Measurements from ENCODE around the gene FBXO34.
"Not testable (repeated sequence)": the region's sequence is repeated elsewhere in the genome, so short reads cannot be mapped to it uniquely, and the experiment has no call there.

FBXO34 gene

DNA sequence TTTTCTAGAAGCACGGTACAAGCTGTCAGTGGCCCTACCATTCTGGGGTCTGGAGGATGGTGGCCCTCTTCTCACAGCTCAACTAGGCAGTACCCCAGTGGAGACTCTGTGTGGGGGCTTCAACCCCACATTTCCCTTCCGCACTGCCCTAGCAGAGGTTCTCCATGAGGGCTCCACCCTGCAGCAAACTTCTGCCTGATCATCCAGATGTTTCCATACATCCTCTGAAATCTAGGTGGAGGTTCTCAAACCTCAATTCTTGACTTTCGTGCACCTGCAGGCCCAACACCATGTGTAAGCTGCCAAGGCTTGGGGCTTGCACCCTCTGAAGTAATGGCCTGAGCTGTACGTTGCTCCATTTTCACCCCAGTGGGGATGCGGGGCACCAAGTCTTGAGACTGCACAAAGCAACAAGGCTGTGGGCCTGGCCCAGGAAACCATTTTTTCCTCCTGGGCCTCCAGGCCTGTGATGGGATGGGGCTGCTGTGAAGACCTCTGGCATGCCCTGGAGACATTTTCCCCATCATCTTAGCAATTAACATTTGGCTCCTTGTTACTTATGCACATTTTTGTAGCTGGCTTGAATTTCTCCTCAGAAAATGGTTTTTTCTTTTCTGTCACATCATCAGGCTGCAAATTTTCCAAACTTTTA lies 41.3 kb downstream of the FBXO34 start:
- DNase-seq (ENCODE audit: low read depth in 3 of 3), result not testable (repeated sequence)

DNA sequence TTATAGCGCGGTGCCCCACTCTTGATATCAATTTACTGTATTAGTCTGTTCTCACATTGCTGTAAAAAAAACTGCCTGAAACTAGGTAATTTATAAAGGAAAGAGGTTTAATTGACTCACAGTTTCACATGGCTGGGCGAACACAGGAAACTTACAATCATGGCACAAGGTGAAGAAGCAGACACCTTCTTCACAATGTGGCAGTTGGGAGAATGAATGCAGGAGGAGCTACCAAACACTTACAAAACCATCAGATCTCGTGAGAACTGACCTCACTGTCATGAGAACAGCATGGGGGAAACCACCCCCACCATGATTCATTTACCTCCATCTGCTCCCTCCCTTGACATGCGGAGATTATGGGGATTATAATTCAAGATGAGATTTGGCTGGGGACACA lies 42.3 kb downstream of the FBXO34 start:
- no peak for DNase-seq (ENCODE audit: low read depth in 3 of 3)

DNA sequence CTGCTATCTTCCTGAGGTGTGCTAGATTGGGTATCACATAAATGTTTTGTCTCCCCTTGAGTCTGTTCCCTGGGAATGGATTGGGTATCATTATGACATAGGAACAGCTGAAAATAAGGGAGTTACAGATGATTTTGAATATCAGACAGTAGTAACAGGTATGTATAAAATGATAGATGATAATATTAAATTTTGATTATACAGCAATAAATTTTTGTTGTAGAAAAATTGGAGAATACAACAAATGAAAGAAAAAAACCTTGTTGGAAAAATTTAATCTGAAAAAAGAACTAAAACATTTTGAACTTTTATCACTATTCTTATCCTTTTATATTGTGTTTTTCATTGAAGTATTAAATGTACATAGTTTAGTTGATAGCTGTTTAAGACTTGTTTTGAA lies 43.2 kb downstream of the FBXO34 start:
- DNase-seq (ENCODE audit: low read depth in 3 of 3), result no peak

DNA sequence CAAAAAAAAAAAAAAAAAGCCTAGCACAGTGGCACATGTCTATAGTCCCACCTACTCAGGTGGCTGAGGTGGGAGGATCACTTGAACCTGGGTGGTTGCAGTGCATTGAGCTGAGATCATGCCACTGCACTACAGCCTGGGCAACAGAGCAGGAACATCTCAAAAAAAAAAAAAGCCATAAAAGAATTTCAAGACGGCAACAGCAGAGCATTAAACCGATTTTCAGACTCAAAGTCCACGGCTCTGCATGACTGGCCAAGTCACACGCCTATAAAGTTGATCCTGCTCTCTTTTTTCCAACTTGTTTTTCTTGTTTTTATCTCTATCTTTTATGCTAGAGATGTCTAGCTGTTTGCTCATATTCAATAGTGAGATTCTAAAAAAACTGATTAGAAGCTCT lies 45.3 kb downstream of the FBXO34 start:
- no peak for DNase-seq (ENCODE audit: low read depth in 3 of 3)

DNA sequence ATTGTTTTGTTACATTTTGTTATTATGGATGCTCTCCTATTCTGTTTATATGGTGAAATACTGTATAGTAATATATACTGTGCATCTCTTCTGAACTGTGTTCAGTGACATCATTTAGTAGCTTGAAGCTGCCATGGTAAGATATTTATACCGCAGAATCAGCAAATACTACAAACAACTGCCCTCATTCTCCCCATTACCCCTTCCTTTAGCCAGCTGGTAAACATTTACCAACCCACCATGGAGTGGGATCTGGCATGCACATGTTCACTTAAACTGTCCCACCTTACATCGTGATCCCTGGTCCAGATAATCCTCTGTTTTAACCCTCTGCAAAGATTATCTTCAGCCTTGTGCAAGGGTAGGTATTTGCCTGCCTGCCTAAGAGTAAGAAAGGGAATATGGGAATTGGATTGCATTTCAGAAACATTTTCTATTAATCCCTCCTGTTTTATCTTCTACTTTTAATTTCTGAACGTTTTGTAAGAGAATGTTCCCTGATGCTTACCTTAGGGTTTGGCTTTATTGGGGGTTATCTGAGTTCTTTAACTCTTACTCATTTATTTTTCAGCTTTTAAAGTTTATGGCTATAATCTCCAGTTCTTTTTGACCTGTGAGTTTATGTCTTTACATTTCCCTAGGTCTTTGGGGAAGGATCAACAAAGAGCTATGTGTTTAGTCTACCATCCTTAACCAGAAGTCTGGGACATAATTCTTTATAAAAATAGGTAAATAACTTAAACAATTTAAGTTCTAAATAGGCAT lies 46.5 kb downstream of the FBXO34 start:
- no peak for DNase-seq (ENCODE audit: low read depth in 3 of 3)

DNA sequence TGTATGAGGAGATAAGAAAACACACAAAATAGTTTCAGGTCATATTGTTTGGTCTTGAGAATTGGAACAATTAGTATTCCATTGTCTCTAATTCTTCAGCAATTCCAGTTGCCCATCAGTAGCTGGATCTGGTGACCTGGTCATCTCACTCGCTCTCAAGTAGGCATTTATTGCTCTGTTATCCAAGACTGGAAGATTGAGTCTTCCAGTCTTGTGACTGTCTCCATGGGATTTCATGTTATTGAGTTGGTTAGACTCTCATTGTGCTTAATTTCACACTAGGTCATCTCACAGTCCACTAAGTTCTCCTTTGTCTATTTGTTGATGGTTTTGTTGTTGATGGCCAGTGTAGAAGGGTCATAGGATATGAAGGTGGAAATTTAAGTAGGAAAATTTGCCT lies 47.5 kb downstream of the FBXO34 start:
- DNase-seq (ENCODE audit: low read depth in 3 of 3), result no peak

DNA sequence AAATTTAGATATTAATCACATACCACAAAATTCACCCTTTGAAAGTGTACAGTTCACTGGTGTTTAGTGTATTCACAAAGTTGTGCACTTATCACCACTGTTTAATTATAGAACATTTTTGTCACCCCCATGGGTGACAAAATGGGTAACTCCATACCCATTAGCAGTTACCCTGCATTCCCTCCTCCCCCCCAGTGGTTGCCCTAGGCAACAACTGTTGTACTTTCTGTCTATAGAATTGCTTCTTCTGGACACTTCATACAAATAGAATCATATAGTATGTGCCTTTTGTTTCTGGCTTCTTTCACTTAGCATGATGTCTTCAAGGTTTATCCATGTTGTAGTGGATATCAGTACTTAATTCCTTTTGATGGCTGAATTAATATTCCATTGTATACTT lies 52.7 kb downstream of the FBXO34 start:
- no peak for DNase-seq (ENCODE audit: low read depth in 3 of 3)

DNA sequence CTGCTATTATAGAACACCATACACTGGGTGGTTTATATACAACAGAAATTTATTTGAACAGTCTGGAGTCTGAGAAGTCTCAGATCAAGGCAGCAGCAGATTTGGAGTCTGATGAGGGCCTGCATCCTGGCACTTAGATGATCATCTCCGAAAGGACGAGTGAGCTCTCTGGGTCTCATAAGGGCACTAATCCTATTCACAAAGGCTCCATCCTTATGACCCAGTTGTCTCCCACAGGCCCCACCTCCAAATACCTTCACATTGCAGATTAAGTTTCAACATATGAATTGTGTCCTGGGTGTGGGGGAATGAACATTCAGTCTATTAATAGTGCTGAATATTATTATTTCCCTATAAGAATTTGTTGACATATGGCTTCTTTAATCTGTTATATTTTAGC lies 53.6 kb downstream of the FBXO34 start:
- no peak for DNase-seq (ENCODE audit: low read depth in 3 of 3)

DNA sequence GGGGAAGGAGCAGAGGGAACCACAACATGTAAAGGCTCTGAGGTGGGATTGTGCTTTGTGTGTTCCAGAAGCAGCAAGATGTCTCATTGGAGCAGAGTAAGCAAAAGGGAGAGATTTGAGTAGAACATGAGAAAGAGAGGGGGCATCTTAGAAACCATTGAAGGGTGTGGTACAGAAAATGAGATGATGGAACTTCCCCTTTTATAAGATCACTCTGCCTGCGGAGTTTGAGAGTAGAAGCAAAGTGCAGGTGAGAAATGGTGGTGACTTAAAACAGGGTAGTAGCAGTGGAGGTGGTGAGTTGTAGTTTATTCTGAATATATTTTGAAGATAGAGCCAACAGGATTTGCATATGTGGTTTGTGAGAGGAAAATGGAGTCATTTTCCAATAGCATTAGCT lies 56.0 kb downstream of the FBXO34 start:
- DNase-seq (ENCODE audit: low read depth in 3 of 3), result no peak

DNA sequence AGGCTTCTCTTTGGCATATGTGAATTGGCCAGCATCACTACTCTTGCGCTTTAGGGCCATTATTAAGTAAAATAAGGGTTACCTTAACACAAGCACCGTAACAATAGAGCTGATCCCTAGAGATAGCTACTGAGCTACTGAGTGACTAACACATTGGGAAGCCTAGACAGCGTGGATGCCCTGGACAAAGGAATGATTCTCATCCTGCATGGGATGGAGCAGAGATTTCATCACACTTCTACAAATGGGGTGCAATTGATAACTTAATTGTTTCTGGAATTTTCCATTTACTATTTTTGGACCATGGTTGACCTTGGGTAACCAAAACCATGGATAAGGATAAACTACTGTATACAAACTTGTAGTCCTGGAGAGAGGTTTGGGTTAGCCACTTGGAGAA lies 57.1 kb downstream of the FBXO34 start:
- no peak for DNase-seq (ENCODE audit: low read depth in 3 of 3)

DNA sequence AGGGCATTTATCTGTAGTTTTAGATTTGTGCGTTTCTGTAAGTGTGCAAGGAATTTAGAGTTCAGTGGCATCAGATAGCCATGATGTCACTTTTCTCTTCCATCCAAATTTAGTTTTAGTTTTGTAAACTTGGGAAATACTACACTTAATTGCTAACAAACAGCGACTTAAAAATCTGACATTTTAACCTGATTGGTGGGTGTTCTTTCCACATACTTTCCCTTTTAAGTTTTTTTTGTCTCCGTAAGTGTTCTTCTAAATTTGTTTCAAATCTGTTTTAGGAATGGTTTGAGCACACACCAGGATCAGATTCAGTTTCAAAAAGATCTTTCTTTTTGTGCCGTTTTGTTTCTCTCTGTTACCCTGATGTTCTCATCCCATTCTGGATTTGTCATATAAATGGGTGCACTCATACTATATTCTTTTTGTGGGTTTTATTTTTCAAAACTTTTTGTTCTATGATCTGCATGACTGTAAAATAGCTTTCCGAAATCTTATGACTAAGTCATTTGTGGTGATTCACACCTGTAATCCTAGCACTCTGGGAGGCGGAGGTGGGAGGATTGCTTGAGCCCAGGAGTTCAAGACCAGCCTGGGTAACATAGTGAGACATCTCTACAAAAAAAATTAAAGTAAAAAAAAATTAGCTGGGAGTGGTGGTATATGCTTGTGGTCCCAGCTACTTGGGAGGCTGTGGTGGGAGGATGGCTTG lies 58.9 kb downstream of the FBXO34 start:
- DNase-seq (ENCODE audit: low read depth in 3 of 3), result peak in 2 of 3 experiments; percentile 26 to 47

DNA sequence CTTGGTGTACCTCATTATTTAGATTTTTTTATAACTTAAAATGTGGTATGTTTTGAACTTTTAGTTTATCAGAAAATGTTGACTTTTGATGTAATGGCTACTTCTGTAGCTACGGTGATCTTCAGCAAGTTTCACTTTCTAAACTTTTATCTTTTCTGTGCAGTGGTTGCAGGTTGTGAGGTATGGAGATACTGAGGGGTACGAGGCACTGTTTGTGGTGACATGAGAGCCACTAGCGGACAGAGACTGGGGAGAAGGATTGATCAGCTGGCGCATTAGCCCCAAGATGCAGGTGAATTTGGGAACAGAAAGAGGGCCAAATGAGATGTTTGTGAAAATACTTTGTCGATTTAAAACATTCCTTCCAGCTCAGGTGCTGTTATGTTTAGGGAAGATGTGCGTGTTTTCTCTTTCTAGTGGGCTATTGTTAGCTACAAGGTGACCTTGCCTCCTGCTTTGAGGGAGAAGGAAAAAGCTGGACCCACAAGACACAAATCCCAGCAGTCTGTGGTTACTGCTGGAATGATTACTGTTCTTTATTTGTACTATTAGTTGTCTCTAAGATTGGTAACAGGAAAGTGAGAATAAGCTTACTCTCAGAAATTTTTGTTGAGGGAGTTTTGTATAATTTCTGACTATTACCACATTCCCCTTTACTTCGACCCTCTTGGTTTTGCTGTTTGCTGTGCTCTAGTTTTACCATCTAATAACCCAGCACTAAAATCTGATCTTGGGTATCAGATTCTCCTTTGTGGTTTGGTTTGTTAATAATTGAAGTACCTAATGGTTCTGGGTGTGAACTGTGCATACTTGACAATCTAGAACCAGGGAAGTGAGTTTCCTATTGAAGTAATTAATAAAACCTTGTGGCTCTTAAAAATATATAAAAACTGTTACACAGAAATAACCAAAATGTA lies 61.7 kb downstream of the FBXO34 start:
- no peak for DNase-seq (ENCODE audit: low read depth in 3 of 3)

DNA sequence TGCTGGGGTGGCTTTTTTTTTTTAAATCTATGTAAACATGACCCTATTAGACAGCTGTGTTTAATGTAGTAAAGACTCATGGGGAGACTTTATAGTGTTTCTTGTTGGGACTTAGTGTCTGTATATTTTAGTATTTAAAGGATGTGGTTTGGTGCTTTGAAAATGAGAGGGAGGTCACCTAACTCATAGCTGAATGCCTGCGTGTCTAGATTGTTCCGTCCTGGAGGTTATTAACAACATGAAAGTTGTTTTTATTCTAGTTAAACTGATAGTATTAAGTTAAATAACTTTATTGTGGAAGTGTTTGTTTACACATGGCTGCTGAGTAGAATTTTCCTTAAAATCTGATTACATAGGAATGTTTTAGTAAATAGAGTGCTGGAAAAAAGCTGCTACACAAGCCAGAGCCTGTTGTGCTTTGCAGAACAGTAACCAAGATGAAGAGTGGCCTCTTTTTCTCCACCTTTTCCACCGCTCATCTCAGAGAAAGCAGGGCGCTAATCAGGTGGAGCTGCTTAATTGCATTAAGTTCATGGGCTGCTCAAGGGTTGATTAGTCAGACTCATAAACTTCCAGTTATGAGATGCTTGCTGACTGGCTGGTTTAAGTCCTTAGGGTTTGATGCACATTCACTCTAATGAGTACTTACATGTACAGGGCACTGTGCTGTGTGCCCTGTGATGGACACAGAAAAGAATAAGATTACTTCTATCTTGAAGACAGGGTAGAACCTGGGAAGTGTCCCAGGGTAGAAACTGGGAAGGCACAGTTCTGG lies 62.7 kb downstream of the FBXO34 start:
- no peak for DNase-seq (ENCODE audit: low read depth in 3 of 3)

DNA sequence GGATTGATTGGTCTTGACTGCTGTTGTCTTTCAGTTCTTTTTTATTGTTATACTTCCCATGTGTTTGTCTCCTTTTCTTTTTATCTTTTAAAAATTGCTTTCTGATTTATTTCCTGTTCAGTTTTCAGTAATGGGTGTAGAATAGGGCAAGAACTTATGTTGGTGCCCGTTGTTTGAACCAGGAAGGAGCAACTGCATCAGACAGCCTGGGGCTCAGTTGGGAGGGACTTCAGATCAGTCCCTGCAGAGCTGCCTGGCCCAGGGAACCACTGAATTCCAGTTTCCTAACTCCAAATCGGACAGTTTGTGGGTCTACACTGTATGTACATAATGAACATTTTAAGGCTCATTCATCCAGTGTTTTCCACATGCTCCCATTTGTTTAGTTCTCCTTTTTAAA lies 64.9 kb downstream of the FBXO34 start:
- no peak for DNase-seq (ENCODE audit: low read depth in 3 of 3)

DNA sequence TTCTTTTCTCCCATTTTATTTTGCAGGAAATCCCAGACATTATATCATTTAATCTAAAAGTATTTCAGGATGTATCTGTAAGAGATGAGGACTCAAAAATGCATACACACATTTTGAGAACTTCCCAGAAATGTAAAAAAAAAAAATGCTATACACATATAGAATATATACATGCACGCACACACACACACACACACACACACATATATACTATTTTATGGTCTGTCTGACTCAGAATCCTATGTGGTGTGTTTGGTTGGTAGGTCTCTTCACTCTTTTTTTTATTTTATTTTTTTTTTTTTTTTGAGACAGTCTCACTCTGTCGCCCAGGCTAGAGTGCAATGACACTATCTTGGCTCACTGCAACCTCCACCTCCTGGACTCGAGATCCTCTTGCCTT lies 65.5 kb downstream of the FBXO34 start:
- no peak for DNase-seq (ENCODE audit: low read depth in 3 of 3)

DNA sequence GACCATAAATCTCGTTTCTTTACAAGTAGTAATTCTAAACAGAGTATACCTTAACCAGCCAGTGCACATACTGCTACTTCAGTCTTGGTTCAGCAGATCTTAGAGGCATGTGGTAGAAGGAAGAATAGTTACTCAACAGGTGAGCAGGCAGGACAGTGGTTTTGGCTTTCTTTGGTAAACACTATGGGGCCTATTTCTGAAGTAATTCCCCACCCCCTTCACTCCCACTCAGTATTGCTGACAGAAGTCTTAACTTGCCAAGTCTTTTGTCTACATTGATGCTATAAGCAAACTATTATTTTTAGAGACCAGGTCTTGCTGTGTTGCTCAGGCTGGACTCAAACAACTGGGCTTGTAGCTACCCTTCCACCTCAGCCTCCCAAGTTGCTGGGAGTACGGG lies 68.5 kb downstream of the FBXO34 start:
- peak in 1 of 3 experiments; percentile 33 for DNase-seq (ENCODE audit: low read depth in 3 of 3)

DNA sequence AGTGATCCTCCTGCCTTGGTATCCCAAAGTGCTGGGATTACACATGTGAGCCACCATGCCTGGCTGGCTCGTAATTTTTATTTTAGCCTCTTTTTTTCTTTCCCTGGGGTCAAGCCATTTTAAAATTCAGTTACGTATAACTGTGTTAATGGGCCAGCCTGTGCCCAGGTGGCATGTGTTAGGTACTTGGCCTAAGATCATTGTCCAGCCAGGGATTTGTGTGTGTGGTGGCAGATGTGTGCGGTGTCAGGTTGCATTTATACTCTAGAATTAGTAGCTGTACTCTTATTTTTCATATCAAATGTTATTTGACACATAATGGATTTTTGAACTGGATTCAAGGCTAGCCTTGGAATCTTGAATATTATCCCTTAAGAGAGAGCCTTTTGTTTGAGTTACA lies 69.3 kb downstream of the FBXO34 start:
- no peak for DNase-seq (ENCODE audit: low read depth in 3 of 3)

DNA sequence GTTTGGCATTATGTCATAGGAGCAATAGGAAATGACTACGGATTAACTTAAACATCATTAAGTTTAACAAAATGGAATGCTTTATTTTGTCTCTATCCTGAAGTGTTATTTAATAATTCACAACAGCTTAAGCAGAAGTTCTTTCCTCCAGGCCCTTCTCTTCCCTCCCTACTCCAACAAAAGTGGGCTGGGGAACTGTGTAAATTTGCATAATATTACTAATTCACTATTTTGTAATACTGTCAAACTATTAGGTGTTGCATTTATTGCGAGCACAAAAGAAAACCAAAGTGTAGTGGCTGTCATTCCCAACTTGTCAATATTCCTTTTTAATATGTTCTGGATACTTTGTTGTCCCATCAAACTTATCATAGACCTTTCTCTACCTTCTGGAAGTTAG lies 70.6 kb downstream of the FBXO34 start:
- no peak for DNase-seq (ENCODE audit: low read depth in 3 of 3)

DNA sequence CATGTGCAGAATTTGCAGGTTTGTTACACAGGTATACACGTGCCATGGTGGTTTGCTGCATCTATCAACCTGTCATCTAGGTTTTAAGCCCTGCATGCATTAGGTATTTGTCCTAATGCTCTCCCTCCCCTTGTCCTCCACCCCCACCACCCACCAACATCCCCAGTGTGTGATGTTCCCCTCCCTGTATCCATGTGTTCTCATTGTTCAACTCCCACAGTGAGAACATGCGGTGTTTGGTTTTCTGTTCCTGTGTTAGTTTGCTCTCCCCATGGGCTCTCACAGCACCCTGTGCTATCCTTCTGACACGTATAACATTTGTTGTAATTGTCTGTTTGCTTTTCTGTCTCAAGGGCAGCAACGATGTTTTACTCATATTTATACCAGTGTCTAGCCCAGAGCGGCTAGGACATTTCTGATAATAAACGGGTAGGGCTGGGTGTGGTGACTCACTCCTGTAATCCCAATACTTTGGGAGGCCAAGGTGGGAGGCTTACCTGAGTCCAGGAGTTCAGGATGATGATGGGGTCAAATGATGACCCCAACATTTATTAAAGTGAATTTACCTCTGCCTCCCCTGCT lies 73.5 kb downstream of the FBXO34 start:
- not testable (repeated sequence) for DNase-seq (ENCODE audit: low read depth in 3 of 3)

DNA sequence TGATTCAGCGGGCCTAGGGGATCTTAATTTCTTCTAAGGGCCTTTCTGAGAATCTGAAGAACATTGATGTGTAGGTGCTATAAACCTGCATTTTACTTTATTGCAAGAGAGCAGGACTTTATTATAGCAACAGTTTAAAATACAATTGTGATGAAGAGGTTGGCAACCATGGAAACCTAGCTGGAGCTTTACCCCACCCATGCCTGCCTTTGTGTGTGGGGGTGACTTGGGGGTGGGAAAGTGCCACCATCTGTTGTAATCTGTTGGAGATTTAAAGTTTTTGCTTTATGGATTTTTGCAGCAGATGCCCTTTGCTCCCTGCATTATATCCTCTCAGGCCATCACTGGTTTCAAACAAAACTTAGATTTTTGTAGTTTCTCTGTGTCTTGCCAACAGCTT lies 75.8 kb downstream of the FBXO34 start:
- DNase-seq (ENCODE audit: low read depth in 3 of 3), result no peak

DNA sequence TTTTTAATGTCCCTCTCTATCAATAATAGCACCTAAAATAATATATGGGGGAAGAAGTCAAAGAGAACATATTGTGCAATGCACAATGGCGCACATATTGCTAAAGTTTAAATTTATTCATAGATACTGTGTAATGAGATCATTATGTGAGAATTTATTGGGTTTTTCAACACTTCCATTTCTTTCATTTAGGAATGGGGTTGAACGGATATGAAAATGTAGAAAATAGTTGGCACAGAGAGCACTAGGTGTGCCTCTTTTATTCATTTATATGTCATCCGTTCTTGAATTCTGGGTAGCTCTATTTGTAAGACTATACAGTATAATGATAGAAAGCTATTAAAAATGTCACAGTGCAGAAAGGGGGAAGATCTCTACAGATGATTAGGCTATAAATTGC lies 76.5 kb downstream of the FBXO34 start:
- DNase-seq (ENCODE audit: low read depth in 3 of 3), result no peak

Measured in stimulated activated CD4-positive, alpha-beta T cell treated with anti-CD3 and anti-CD28 coated beads, TNF-alpha, amount 100 ng/mL, for 24 hours (primary cell).